D721Med (cell line): ENCODE results near the gene GLIS1.

Experiments
- DNase-seq: peaks from one replicate; pipeline ENCODE4 v3.0.0; 2011; ENCODE audit warnings: low spot score; ENCODE audit not compliant: insufficient read length
- FAIRE-seq: peaks from 2 replicates; lab custom pipeline; 2011; peaks lifted over from hg19 to GRCh38; lab: Jason Lieb, UNC
- CTCF ChIP-seq: IDR thresholded peaks from 2 replicates; pipeline ENCODE4 v1.5.1; 2012; ENCODE audit warnings: mild to moderate bottlenecking, control low read depth; ENCODE audit not compliant: insufficient read depth; ENCODE audit errors: missing control alignments

The GLIS1 gene

DNA sequence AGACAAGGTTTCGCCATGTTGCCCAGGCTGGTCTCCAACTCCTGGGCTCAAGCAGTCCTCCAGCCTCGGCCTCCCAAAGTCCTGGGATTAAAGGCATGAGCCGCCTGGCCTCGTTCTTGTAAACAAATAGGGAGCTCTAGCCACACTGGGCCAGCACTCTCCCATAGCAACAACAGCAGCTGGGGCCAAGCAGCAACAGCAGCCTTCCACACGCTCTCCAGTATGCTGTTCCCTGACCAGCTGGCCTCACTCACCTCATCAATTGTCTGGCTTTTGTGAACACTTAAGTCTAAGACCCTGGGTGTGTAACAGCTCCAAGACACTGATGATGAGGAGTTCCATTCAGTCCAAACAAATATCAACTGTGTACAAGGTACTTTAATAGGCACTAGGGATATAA is 16.9 kb upstream of the GLIS1 start:
- no peak for TF ChIP-seq CTCF
- FAIRE-seq (no peak), DNase-seq (no peak)

GRCh38 chr1:53754484-53755312 is 15.7 kb upstream of the GLIS1 start:
- DNase-seq = no peak
- no peak for FAIRE-seq
- peak; percentile 64 for TF ChIP-seq CTCF

DNA sequence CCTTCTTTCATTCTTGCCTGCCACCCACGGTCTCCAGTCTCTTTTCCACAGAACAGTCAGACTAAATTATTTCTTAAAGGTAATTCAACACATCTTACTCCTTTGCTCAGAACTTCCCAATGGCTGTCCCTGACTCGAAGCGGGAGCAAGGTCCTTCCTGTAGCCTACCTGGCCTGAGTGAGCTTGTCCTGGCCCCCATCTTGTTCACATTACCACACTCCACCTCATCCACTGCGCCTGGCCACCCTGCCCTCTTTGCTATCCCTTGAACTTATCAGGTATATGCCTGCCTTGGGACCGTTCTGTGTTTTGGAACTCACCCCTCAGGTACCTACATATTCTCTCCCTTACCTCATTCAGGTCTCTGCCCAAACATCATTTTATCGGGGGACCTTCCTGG is 13.3 kb upstream of the GLIS1 start:
- TF ChIP-seq CTCF = no peak
- DNase-seq (no peak), FAIRE-seq (no peak)

- TF ChIP-seq CTCF = no peak
- FAIRE-seq (no peak), DNase-seq (no peak)
Measured at GRCh38 chr1:53747841-53748240, 8.9 kb upstream of the GLIS1 start.

DNA sequence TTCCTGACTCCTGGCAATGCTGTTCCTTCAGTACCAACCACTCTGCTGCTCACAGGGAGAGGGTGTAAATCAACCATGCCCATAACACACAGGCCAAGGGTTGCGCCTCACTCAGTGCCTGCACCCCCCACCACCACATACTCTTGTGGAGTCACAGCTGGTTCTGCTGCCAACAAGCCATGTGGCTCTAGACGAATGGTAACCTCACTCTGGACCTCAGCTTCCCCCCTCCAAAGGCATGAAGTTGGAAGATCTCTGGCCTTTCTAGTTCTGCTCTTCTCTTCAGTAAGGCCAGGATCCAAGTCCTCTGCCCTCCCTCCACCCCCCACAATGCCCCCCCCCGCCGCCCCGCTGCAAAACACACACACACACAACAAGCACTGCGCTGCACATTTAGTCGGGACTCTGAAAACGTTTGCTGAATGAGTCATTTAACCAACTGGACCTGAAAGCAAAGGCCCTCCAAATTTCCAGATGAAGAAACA is 1.7 kb upstream of the GLIS1 start:
- DNase-seq (no peak), FAIRE-seq (no peak)
- TF ChIP-seq CTCF = no peak

DNA sequence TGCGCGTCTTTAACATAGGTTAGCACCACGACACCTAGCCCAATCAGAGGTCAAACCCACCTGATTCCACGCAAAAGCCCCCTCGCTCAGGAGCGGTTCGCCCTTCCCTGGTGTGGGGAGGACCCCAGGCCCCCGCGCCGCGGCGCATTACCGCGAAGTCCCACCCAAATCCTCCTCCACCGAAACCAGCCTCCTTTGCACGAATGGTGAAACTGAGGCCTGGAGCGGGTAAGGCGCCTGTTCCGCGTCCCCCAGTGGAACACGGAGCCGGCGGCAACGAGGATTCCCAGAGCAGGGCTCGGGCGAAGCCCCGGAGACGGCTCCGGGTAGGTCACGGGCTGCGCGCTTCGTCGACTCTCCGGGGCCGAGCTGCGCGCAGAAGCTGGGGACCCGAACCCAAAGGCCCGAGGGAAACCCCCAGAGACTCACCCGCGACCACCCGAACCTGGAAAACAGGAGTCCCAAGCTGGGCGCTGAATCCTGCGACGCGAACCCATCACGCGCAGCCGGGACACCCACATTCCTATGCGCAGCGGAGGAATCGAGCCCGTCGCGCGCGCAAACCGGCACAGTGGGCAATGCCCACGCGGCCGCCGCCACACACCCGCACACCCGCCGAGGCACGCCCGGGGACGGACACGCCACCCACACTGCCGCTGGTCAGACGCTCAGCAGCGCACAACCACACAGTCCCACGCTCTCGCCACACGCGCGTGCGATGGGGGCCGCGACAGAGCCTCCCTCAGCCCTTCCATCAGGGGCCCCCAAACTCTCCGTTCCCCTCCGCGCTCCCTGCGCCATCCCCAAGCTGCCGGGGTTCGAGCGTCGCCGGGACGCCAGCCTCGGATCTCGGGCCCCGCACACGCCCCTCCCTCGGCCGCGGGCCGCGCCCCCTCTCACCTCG is 507 bp downstream of the GLIS1 start:
- DNase-seq (no peak), FAIRE-seq (no peak)
- TF ChIP-seq CTCF = no peak
